Transverse colon (tissue), 4 donors: ENCODE measurements around the gene USO1. TPM values are rescaled to one million over a fixed set of nuclear protein-coding genes. Genes with fewer than 3 reads are reported as not detected.
"Not testable (repeated sequence)": the region's sequence is repeated elsewhere in the genome, so short reads cannot be mapped to it uniquely, and the experiment has no call there.

Experiments used
- DNase-seq: peaks from one replicate; pipeline ENCODE4 v3.0.0-alpha.2; 2019
- H3K27ac ChIP-seq, 4 donors: fragments of 200-600 bp; sonication (generic); 2 replicates each; pipeline ENCODE4 v1.5.1; 2016 to 2018; ENCODE audit warnings: inconsistent platforms in 4 of 4
- H3K27me3 ChIP-seq: fragments of 200-600 bp; sonication (generic); 2 replicates; pipeline ENCODE4 v1.5.1; 2017; ENCODE audit warnings: inconsistent platforms
- H3K36me3 ChIP-seq, 4 donors: fragments of 200-600 bp; sonication (generic); 2 replicates each; pipeline ENCODE4 v1.5.1; 2017 to 2019; ENCODE audit warnings: inconsistent platforms in 4 of 4
- H3K4me1 ChIP-seq, 4 donors: fragments of 200-600 bp; sonication (generic); 2 replicates each; pipeline ENCODE4 v1.5.1; 2017 to 2020; ENCODE audit warnings: inconsistent platforms in 4 of 4
- H3K4me3 ChIP-seq, 4 donors: fragments of 200-600 bp; sonication (generic); 1 replicate in 1 of 4; 2 replicates in 3 of 4; pipeline versions ENCODE4 v1.5.1 to v1.6.1; 2017 to 2019; ENCODE audit warnings: inconsistent platforms in 4 of 4
- H3K9me3 ChIP-seq, 2 donors: fragments of 200-600 bp; sonication (generic); 2 replicates each; pipeline ENCODE4 v1.5.1; 2017 to 2019; ENCODE audit warnings: inconsistent platforms in 2 of 2
- CTCF ChIP-seq, 5 experiments: fragments of 200-600 bp in 3 of 5; fragments of 450-650 bp in 2 of 5; sonication (generic) in 3 of 5; IDR thresholded peaks; 1 replicate in 2 of 5; 2 replicates in 3 of 5; pipeline ENCODE4 v1.5.1; 2016 to 2017; ENCODE audit warnings: antibody characterized with exemption in 5 of 5, inconsistent platforms in 3 of 5, mild to moderate bottlenecking in 2 of 5, moderate library complexity in 1 of 5
- EP300 ChIP-seq: sonication (generic); formaldehyde crosslinking; IDR thresholded peaks from one replicate; pipeline ENCODE4 v1.6.1; 2017; ENCODE audit warnings: antibody characterized with exemption, low read depth
- POLR2A ChIP-seq: fragments of 450-650 bp; IDR thresholded peaks from one replicate; pipeline ENCODE4 v1.6.1; 2016; ENCODE audit warnings: antibody characterized with exemption, mild to moderate bottlenecking, moderate library complexity
- POLR2AphosphoS5 ChIP-seq, 3 donors: sonication (generic); formaldehyde crosslinking; IDR thresholded peaks; one replicate each; pipeline ENCODE4 v1.6.1; 2016; ENCODE audit warnings: antibody characterized with exemption in 3 of 3
- WGBS, 2 donors: methylation state at CpG; one replicate each; pipeline ENCODE4 v1.1.5; 2018; ENCODE audit warnings: low coverage in 1 of 2; 5-methylcytosine and 5-hydroxymethylcytosine counted together
- in situ Hi-C, 4 donors: fragments of 200-750 bp; cut with MboI; loops; one replicate each; pipeline versions ENCODE4 v1.15.0 to v1.15.1; 2017; ENCODE audit warnings: low sequenced_read_pairs in 3 of 4, low pct_ligation_motif_present in 1 of 4, low pct_unique_long_range_greater_than_20kb in 1 of 4
- intact Hi-C: fragments of 100-400 bp; cut with DNase I; formaldehyde crosslinking; loops from one replicate; pipeline ENCODE4 v1.15.1; 2023; ENCODE audit warnings: low total_unique reads
- total RNA-seq, 4 donors: library from RNA; depleted of rRNA; stranded (reverse); fragments of >200 nt; gene quantifications; one replicate each; pipeline ENCODE4 v1.1.0, GENCODE V29; 2016

USO1 gene
- total RNA-seq, 4 donors from 2014 or later, result 24.3 to 110 (median 61.0) TPM

- 0 to 2% methylated on average over 4 to 49 of the region's 50 CpGs for WGBS, 2 donors
These were observed 719 bp downstream of the USO1 start for GRCh38 chr4:75724867-75725724.

GRCh38 chr4:75725942-75726538 lies 1.7 kb downstream of the USO1 start:
- DNase-seq, H3K27me3 ChIP-seq, intact Hi-C loops, H3K9me3 ChIP-seq, H3K36me3 ChIP-seq: not testable (repeated sequence)
- H3K4me3 ChIP-seq, result peak overlapping the region in 3 of 4 donors; percentile 74 to 84 (median 84)
- H3K4me1 ChIP-seq, result peaks cover 12 to 52% (median 44%) of the 10 kb centered on the region in 4 donors
- H3K27ac ChIP-seq, result peak overlapping the region; percentile 96 to 100 (median 98)
- in situ Hi-C loops, result loop anchor here in 2 of 4 donors (10.0 kb wide), 2 partner anchors 51 to 71 kb away; partner anchors contain the start of gene G3BP2 (in 1 of the 2)
- 85 to 91% methylated on average over 2 to 20 of the region's 20 CpGs for WGBS, 2 donors

More at GRCh38 chr4:75724867-75725724, 719 bp downstream of the USO1 start:
- peak; percentile 80 for DNase-seq
- Histone ChIP-seq H3K36me3 (no peaks in the 10 kb centered on the region), H3K4me1 (peaks cover 12 to 44% (median 40%) of the 10 kb centered on the region in 4 donors), H3K27ac (peak overlapping the region; percentile 96 to 100 (median 98)), H3K9me3 (no peaks in the 10 kb centered on the region), H3K4me3 (peak overlapping the region; percentile 74 to 98 (median 84)), H3K27me3 (no peaks in the 10 kb centered on the region)
- peak; percentile 46 to 67 (median 51) for TF ChIP-seq POLR2AphosphoS5 (IDR thresholded peaks at IDR 0.05)
- TF ChIP-seq CTCF (IDR thresholded peaks at IDR 0.05), result no peak
- intact Hi-C loops, result loop anchor here (5.0 kb wide), 1 partner anchor 48 kb away; no protein-coding TSS in a partner anchor
- in situ Hi-C loops, result loop anchor here in 2 of 4 donors (10.0 kb wide), 2 partner anchors 50 to 70 kb away; partner anchors contain the start of gene G3BP2 (in 1 of the 2)

- Histone ChIP-seq H3K36me3 (no peaks in the 10 kb centered on the region), H3K4me3 (no peak overlapping the region), H3K27me3 (no peaks in the 10 kb centered on the region), H3K9me3 (no peaks in the 10 kb centered on the region), H3K4me1 (peaks cover 12 to 53% (median 44%) of the 10 kb centered on the region in 4 donors), H3K27ac (peak overlapping the region; percentile 13 to 98 (median 40))
- no peak for DNase-seq
- no peak for TF ChIP-seq POLR2AphosphoS5 (IDR thresholded peaks at IDR 0.05)
- TF ChIP-seq EP300, result no peak
- no peak for TF ChIP-seq CTCF (IDR thresholded peaks at IDR 0.05)
- TF ChIP-seq POLR2A, result no peak
- intact Hi-C loops, result no loop called here
- in situ Hi-C loops, result loop anchor here in 2 of 4 donors (10.0 kb wide), 2 partner anchors 52 to 72 kb away; partner anchors contain the start of gene G3BP2 (in 1 of the 2)
- 90 to 92% methylated on average over 3 of the region's 3 CpGs for WGBS, 2 donors
These were observed 2.2 kb downstream of the USO1 start for GRCh38 chr4:75726577-75726976.

GRCh38 chr4:75727073-75727472 lies 2.7 kb downstream of the USO1 start:
- no peaks in the 10 kb centered on the region for H3K36me3 ChIP-seq
- 53 to 63% methylated on average over 1 of the region's 1 CpG for WGBS, 2 donors
- intact Hi-C loops (no loop called here), in situ Hi-C loops (loop anchor here in 2 of 4 donors (10.0 kb wide), 2 partner anchors 52 to 72 kb away; partner anchors contain the start of gene G3BP2 (in 1 of the 2))
- no peaks in the 10 kb centered on the region for H3K9me3 ChIP-seq
- no peak overlapping the region for H3K4me3 ChIP-seq
- no peak for DNase-seq
- H3K27me3 ChIP-seq, result no peaks in the 10 kb centered on the region
- no peak for TF ChIP-seq EP300
- no peak for TF ChIP-seq CTCF (IDR thresholded peaks at IDR 0.05)
- TF ChIP-seq POLR2A, result no peak
- no peak for TF ChIP-seq POLR2AphosphoS5 (IDR thresholded peaks at IDR 0.05)
- peak overlapping the region; percentile 13 to 98 (median 40) for H3K27ac ChIP-seq
- H3K4me1 ChIP-seq, result peaks cover 12 to 53% (median 44%) of the 10 kb centered on the region in 4 donors
